Measurements from ENCODE around the gene RRP36. TPM values are rescaled to one million over a fixed set of nuclear protein-coding genes. Genes with fewer than 3 reads are reported as not detected.
"Not testable (repeated sequence)": the region's sequence is repeated elsewhere in the genome, so short reads cannot be mapped to it uniquely, and the experiment has no call there.

RRP36 gene
- total RNA-seq, 1 donor from 2014 or later, result 24.8 TPM

- Histone ChIP-seq H3K36me3 (peaks cover 29% of the 10 kb centered on the region), H3K4me3 (no peak overlapping the region), H3K4me1 (peaks cover 58% of the 10 kb centered on the region), H3K9me3 (replicated peaks) (no peaks in the 10 kb centered on the region), H3K27ac (replicated peaks) (no peak overlapping the region), H3K27me3 (ENCODE audit: low read depth) (no peaks in the 10 kb centered on the region)
- intact Hi-C loops (cut with micrococcal nuclease), result no loop called here
- DNase-seq, result no peak
- no peak for TF ChIP-seq CTCF (IDR thresholded peaks at IDR 0.05; ENCODE audit: borderline replicate concordance)
Measured at GRCh38 chr6:42987533-42988451, 33.6 kb upstream of the RRP36 start.

GRCh38 chr6:42988486-42989020, 32.9 kb upstream of the RRP36 start:
- intact Hi-C loops (cut with micrococcal nuclease), result no loop called here
- Histone ChIP-seq H3K27me3 (ENCODE audit: low read depth) (no peaks in the 10 kb centered on the region), H3K36me3 (peaks cover 29% of the 10 kb centered on the region), H3K27ac (replicated peaks) (no peak overlapping the region), H3K9me3 (replicated peaks) (no peaks in the 10 kb centered on the region), H3K4me1 (peaks cover 54% of the 10 kb centered on the region), H3K4me3 (no peak overlapping the region)
- TF ChIP-seq CTCF (IDR thresholded peaks at IDR 0.05; ENCODE audit: borderline replicate concordance), result no peak
- no peak for DNase-seq

GRCh38 chr6:42989923-42990322, 31.5 kb upstream of the RRP36 start:
- Histone ChIP-seq H3K4me3 (no peak overlapping the region), H3K9me3 (replicated peaks) (no peaks in the 10 kb centered on the region), H3K27ac (replicated peaks) (no peak overlapping the region), H3K36me3 (peaks cover 29% of the 10 kb centered on the region), H3K4me1 (peaks cover 44% of the 10 kb centered on the region), H3K27me3 (ENCODE audit: low read depth) (no peaks in the 10 kb centered on the region)
- no peak for TF ChIP-seq CTCF (IDR thresholded peaks at IDR 0.05; ENCODE audit: borderline replicate concordance)
- intact Hi-C loops (cut with micrococcal nuclease), result no loop called here
- no peak for DNase-seq

- H3K9me3 ChIP-seq (replicated peaks), result no peaks in the 10 kb centered on the region
- peaks cover 29% of the 10 kb centered on the region for H3K36me3 ChIP-seq
- intact Hi-C loops (cut with micrococcal nuclease), result no loop called here
- H3K27ac ChIP-seq (replicated peaks), result no peak overlapping the region
- TF ChIP-seq CTCF (IDR thresholded peaks at IDR 0.05; ENCODE audit: borderline replicate concordance), result no peak
- no peaks in the 10 kb centered on the region for H3K27me3 ChIP-seq (ENCODE audit: low read depth)
- no peak overlapping the region for H3K4me3 ChIP-seq
- peaks cover 8% of the 10 kb centered on the region for H3K4me1 ChIP-seq
- DNase-seq, result no peak
Measured at GRCh38 chr6:42993445-42993844, 28.0 kb upstream of the RRP36 start.

- no peaks in the 10 kb centered on the region for H3K9me3 ChIP-seq (replicated peaks)
- DNase-seq, result no peak
- no peaks in the 10 kb centered on the region for H3K27me3 ChIP-seq (ENCODE audit: low read depth)
- no peak overlapping the region for H3K4me3 ChIP-seq
- no peak overlapping the region for H3K27ac ChIP-seq (replicated peaks)
- no peaks in the 10 kb centered on the region for H3K4me1 ChIP-seq
- TF ChIP-seq CTCF (IDR thresholded peaks at IDR 0.05; ENCODE audit: borderline replicate concordance), result no peak
- H3K36me3 ChIP-seq, result peaks cover 7% of the 10 kb centered on the region
- intact Hi-C loops (cut with micrococcal nuclease), result no loop called here
Measured at GRCh38 chr6:42996513-42996912, 24.9 kb upstream of the RRP36 start.

GRCh38 chr6:42998205-42998604, 23.2 kb upstream of the RRP36 start:
- DNase-seq; intact Hi-C loops (cut with micrococcal nuclease); H3K4me1 ChIP-seq; H3K27me3 ChIP-seq (ENCODE audit: low read depth); H3K27ac ChIP-seq (replicated peaks); H3K9me3 ChIP-seq (replicated peaks); H3K4me3 ChIP-seq: not testable (repeated sequence)
- peaks cover 11% of the 10 kb centered on the region for H3K36me3 ChIP-seq

Measured in left ventricle myocardium inferior (tissue), 1 donor.